Measurements from ENCODE around the gene ZNF597. TPM values are rescaled to one million over a fixed set of nuclear protein-coding genes. Genes with fewer than 3 reads are reported as not detected.

The ZNF597 gene
- polyA plus RNA-seq, 3 donors, result 0.80 to 1.0 (median 0.98) TPM

- Histone ChIP-seq H3K36me3 (replicated peaks in 1 of 2; ENCODE audit: control insufficient read depth in 1 of 2, insufficient read depth in 2 of 2, low read length in 2 of 2) (peaks cover 77 to 84% of the 10 kb centered on the region in 2 donors), H3K27ac (ENCODE audit: low read depth in 1 of 2, low read length in 2 of 2) (no peak overlapping the region), H2AFZ (ENCODE audit: insufficient read depth, low read depth, low read length, poor library complexity, severe bottlenecking) (no peak overlapping the region), H3K4me3 (replicated peaks in 1 of 3; ENCODE audit: low read depth in 2 of 3, low read length in 3 of 3) (no peak overlapping the region), H3K4me2 (replicated peaks; ENCODE audit: extremely low read depth, low read length, poor library complexity, severe bottlenecking) (no peak overlapping the region), H3K9ac (ENCODE audit: insufficient read depth, low read length, poor library complexity, severe bottlenecking) (no peak overlapping the region), H4K20me1 (ENCODE audit: insufficient read depth, low read length) (peaks cover 37% of the 10 kb centered on the region), H3K79me2 (ENCODE audit: insufficient read depth, low read length) (no peaks in the 10 kb centered on the region), H3K27me3 (ENCODE audit: control insufficient read depth in 2 of 2, insufficient read depth in 2 of 2, low read length in 2 of 2) (no peaks in the 10 kb centered on the region), H3K4me1 (ENCODE audit: control insufficient read depth in 1 of 2, insufficient read depth in 2 of 2, low read length in 2 of 2) (no peaks in the 10 kb centered on the region), H3K9me3 (replicated peaks in 1 of 2; ENCODE audit: control insufficient read depth in 1 of 2, insufficient read depth in 1 of 2, low read length in 2 of 2) (no peaks in the 10 kb centered on the region)
- intact Hi-C loops (cut with micrococcal nuclease), result no loop called here
- Mint-ChIP-seq H3K4me3 (no peak overlapping the region), H3K27ac (no peak overlapping the region), H3K27me3 (ENCODE audit: low read depth in 3 of 3) (peaks cover 0 to 2% (median 0%) of the 10 kb centered on the region in 3 donors), H3K36me3 (peaks cover 65 to 80% of the 10 kb centered on the region in 2 donors), H3K4me1 (no peaks in the 10 kb centered on the region), H3K9me3 (no peaks in the 10 kb centered on the region)
- DNase-seq, result no peak
- 94% methylated on average over 30 of the region's 30 CpGs for WGBS (ENCODE audit: insufficient coverage)
- TF ChIP-seq CTCF (IDR thresholded peaks at IDR 0.05), result no peak
Measured at GRCh38 chr16:3484318-3485096, 41.2 kb upstream of the ZNF597 start.

- Mint-ChIP-seq H3K9me3 (no peaks in the 10 kb centered on the region), H3K4me3 (no peak overlapping the region), H3K27me3 (ENCODE audit: low read depth in 3 of 3) (peaks cover 0 to 2% (median 0%) of the 10 kb centered on the region in 3 donors), H3K27ac (peak overlapping the region in 2 of 7 donors; percentile 32 to 40), H3K36me3 (peaks cover 76 to 94% of the 10 kb centered on the region in 2 donors), H3K4me1 (no peaks in the 10 kb centered on the region)
- 96% methylated on average over 15 of the region's 18 CpGs for whole genome bisulfite sequencing (ENCODE audit: insufficient coverage)
- H3K4me1 ChIP-seq (ENCODE audit: control insufficient read depth in 1 of 2, insufficient read depth in 2 of 2, low read length in 2 of 2), result no peaks in the 10 kb centered on the region
- no peak for TF ChIP-seq CTCF (IDR thresholded peaks at IDR 0.05)
- H3K36me3 ChIP-seq (replicated peaks in 1 of 2; ENCODE audit: control insufficient read depth in 1 of 2, insufficient read depth in 2 of 2, low read length in 2 of 2), result peaks cover 85 to 96% of the 10 kb centered on the region in 2 donors
- H3K4me2 ChIP-seq (replicated peaks; ENCODE audit: extremely low read depth, low read length, poor library complexity, severe bottlenecking), result no peak overlapping the region
- no peaks in the 10 kb centered on the region for H3K27me3 ChIP-seq (ENCODE audit: control insufficient read depth in 2 of 2, insufficient read depth in 2 of 2, low read length in 2 of 2)
- H3K4me3 ChIP-seq (replicated peaks in 1 of 3; ENCODE audit: low read depth in 2 of 3, low read length in 3 of 3), result no peak overlapping the region
- H3K79me2 ChIP-seq (ENCODE audit: insufficient read depth, low read length), result peaks cover 7% of the 10 kb centered on the region
- DNase-seq, result no peak
- no peaks in the 10 kb centered on the region for H3K9me3 ChIP-seq (replicated peaks in 1 of 2; ENCODE audit: control insufficient read depth in 1 of 2, insufficient read depth in 1 of 2, low read length in 2 of 2)
- H4K20me1 ChIP-seq (ENCODE audit: insufficient read depth, low read length), result peaks cover 54% of the 10 kb centered on the region
- intact Hi-C loops (cut with micrococcal nuclease), result no loop called here
- no peak overlapping the region for H3K9ac ChIP-seq (ENCODE audit: insufficient read depth, low read length, poor library complexity, severe bottlenecking)
- no peak overlapping the region for H2AFZ ChIP-seq (ENCODE audit: insufficient read depth, low read depth, low read length, poor library complexity, severe bottlenecking)
- no peak overlapping the region for H3K27ac ChIP-seq (ENCODE audit: low read depth in 1 of 2, low read length in 2 of 2)
Measured at GRCh38 chr16:3482659-3483241, 39.4 kb upstream of the ZNF597 start.
